ENCODE results near the gene EEF1G. TPM values are rescaled to one million over a fixed set of nuclear protein-coding genes. Genes with fewer than 3 reads are reported as not detected.

The EEF1G gene
- polyA plus RNA-seq, 1 donor from 2014 or later, result 1,555 TPM

DNA sequence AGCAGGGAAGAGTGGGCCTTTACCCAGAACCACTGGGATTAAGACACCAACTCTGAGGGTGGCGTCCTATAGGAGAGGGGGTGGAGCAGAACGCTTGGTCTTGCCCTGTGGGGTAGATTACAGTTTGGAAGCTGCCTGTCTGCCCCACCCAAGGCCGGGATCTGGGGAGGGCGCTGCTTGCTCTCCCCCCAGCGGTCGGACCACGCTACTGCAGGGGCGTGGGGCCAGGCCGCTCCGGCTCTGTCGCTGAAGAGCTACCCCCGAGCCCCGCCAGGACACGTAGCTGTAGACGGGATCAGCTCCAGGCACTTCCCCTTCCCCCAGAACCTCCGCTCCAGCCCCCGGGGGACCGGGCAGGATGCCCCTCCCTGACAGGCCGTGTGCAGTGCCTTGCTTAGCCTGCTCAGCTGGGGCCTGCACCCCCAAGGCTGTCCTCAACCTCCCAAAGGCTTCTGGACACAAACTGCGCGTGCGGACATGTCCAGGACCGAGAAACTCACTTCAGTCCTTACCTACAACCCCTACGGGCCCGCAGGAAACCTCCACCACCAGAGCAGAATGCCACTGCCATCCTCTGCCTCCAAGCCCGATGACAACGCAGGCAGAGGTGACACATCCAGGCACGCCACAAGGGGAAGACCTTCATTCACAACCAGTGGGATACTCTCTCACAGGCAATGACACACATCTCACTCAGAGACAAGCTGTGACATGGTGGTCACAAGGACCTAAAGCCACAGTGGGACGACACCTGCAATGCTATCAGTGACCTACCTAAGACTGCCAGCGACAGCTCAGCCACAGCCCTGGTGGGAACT, 30.7 kb downstream of the EEF1G start:
- Histone ChIP-seq H3K79me2 (replicated peaks; ENCODE audit: insufficient read depth, low read length) (no peaks in the 10 kb centered on the region), H3F3A (ENCODE audit: insufficient read depth, low read length, poor library complexity, severe bottlenecking) (no peaks in the 10 kb centered on the region), H3K27me3 (ENCODE audit: insufficient read depth, low read depth, low read length) (peaks cover 56% of the 10 kb centered on the region), H3K9me2 (ENCODE audit: insufficient read depth, low read length) (no peaks in the 10 kb centered on the region), H3K36me3 (ENCODE audit: insufficient read depth, low read length) (no peaks in the 10 kb centered on the region), H3K9me3 (ENCODE audit: low read length) (no peaks in the 10 kb centered on the region), H3K9ac (ENCODE audit: low read length) (no peak overlapping the region), H4K20me1 (ENCODE audit: insufficient read depth) (no peaks in the 10 kb centered on the region), H2AFZ (ENCODE audit: low read depth, low read length) (no peak overlapping the region), H3K4me3 (ENCODE audit: low read length) (no peak overlapping the region), H3K27ac (ENCODE audit: low read length) (no peak overlapping the region), H3K4me2 (ENCODE audit: low read length) (no peak overlapping the region)
- TF ChIP-seq SMC3 (conservative IDR thresholded peaks at IDR 0.05; ENCODE audit: poor library complexity) (peak; percentile 57), RAD21 (conservative IDR thresholded peaks at IDR 0.05) (peak; percentile 55), MXI1 (conservative IDR thresholded peaks at IDR 0.05; ENCODE audit: poor library complexity, severe bottlenecking) (no peak)
- TF ChIP-seq, protein P1, sequence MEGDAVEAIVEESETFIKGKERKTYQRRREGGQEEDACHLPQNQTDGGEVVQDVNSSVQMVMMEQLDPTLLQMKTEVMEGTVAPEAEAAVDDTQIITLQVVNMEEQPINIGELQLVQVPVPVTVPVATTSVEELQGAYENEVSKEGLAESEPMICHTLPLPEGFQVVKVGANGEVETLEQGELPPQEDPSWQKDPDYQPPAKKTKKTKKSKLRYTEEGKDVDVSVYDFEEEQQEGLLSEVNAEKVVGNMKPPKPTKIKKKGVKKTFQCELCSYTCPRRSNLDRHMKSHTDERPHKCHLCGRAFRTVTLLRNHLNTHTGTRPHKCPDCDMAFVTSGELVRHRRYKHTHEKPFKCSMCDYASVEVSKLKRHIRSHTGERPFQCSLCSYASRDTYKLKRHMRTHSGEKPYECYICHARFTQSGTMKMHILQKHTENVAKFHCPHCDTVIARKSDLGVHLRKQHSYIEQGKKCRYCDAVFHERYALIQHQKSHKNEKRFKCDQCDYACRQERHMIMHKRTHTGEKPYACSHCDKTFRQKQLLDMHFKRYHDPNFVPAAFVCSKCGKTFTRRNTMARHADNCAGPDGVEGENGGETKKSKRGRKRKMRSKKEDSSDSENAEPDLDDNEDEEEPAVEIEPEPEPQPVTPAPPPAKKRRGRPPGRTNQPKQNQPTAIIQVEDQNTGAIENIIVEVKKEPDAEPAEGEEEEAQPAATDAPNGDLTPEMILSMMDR (IDR thresholded peaks at IDR 0.05; ENCODE audit: poor library complexity, severe bottlenecking), result peak; percentile 75

DNA sequence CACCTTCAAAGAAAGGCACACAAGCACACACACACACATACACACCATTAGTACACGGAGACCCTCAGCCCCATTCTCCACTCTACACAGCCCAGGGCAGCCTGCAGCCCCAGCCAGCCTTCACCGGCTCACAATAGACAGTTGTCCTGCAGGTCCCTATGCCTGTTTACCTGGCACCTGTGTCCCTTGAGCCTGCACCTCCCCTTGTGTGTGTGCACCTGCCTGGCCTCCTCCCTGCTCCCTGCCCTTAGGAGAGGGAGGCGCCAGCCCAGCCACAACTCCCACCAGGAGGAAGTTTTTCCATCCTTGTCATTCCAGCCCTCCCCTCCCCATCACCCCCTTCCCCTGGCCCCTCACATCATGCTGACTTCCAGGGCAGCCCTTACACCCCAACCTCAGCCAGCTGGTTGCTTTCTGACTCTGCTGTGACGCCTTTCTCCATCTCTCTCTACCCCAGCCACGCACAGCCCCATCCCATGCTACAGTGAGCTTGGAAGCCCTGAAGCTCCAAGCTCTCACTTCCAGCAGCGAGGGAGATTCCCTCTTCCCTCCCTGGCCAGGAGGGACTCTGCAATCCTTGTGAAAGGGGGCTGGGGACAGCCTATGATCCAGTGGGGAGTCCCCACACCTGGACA, 31.5 kb downstream of the EEF1G start:
- H3K27ac ChIP-seq (ENCODE audit: low read length), result no peak overlapping the region
- no peak overlapping the region for H2AFZ ChIP-seq (ENCODE audit: low read depth, low read length)
- TF ChIP-seq RAD21 (conservative IDR thresholded peaks at IDR 0.05) (no peak), MXI1 (conservative IDR thresholded peaks at IDR 0.05; ENCODE audit: poor library complexity, severe bottlenecking) (no peak)
- H3K27me3 ChIP-seq (ENCODE audit: insufficient read depth, low read depth, low read length), result peaks cover 49% of the 10 kb centered on the region
- H3K4me3 ChIP-seq (ENCODE audit: low read length), result no peak overlapping the region
- H3F3A ChIP-seq (ENCODE audit: insufficient read depth, low read length, poor library complexity, severe bottlenecking), result no peaks in the 10 kb centered on the region
- H3K36me3 ChIP-seq (ENCODE audit: insufficient read depth, low read length), result no peaks in the 10 kb centered on the region
- no peaks in the 10 kb centered on the region for H3K9me2 ChIP-seq (ENCODE audit: insufficient read depth, low read length)
- no peaks in the 10 kb centered on the region for H3K79me2 ChIP-seq (replicated peaks; ENCODE audit: insufficient read depth, low read length)
- H3K9me3 ChIP-seq (ENCODE audit: low read length), result no peaks in the 10 kb centered on the region
- H3K4me2 ChIP-seq (ENCODE audit: low read length), result no peak overlapping the region
- H4K20me1 ChIP-seq (ENCODE audit: insufficient read depth), result no peaks in the 10 kb centered on the region
- no peak overlapping the region for H3K9ac ChIP-seq (ENCODE audit: low read length)

DNA sequence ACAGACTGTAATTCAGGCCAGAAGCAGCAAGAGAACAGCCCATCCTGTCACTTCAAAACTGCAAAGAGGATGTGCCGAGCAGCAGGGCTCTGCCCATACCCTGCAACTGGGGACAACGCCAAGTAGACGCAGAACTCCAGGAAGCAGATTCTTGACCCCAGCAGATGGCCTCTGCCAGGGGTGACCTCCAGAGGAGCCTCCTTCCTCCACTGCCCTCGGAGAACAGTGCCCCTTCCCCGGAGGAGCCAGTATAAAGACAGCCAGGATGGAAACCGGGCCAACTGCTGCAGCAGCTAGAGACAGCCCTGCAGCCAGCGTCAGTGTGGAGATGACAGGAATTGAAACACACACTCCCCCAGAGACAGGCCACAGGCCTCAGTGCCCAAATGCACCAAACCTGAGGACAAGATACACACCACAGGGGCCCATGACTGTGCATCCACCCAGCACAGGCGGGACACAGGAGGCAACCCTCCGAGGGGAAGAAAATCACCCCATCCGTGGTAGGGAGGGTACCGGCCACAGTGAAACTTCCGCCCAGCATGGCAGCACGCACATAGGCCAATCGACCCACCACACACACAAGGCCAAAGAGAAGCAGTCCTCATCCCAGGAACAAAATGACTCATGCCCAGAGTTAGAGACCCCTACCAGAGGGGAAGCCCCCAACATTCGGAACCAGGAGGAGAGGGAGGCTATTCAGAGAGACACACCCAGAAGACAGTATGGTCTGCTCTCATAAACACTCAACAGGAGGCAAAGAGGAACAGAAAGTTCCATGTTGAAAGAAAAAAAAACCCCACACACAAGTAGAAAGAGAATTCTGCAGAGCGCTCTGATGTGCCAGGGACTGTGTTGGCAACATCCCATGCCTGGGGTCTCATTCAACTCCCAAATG, 32.6 kb downstream of the EEF1G start:
- H3K9ac ChIP-seq (ENCODE audit: low read length), result no peak overlapping the region
- no peak overlapping the region for H3K27ac ChIP-seq (ENCODE audit: low read length)
- H4K20me1 ChIP-seq (ENCODE audit: insufficient read depth), result no peaks in the 10 kb centered on the region
- TF ChIP-seq EP300 (conservative IDR thresholded peaks at IDR 0.05; ENCODE audit: poor library complexity, severe bottlenecking) (no peak), SMC3 (conservative IDR thresholded peaks at IDR 0.05; ENCODE audit: poor library complexity) (no peak), POLR2AphosphoS5 (IDR thresholded peaks at IDR 0.05) (no peak), TAF1 (IDR thresholded peaks at IDR 0.05; ENCODE audit: low read depth) (no peak), EZH2 (IDR thresholded peaks at IDR 0.05; ENCODE audit: borderline replicate concordance, insufficient read depth, low read length, poor library complexity, severe bottlenecking) (no peak), RAD21 (conservative IDR thresholded peaks at IDR 0.05) (no peak), MXI1 (conservative IDR thresholded peaks at IDR 0.05; ENCODE audit: poor library complexity, severe bottlenecking) (no peak)
- TF ChIP-seq, protein P2, sequence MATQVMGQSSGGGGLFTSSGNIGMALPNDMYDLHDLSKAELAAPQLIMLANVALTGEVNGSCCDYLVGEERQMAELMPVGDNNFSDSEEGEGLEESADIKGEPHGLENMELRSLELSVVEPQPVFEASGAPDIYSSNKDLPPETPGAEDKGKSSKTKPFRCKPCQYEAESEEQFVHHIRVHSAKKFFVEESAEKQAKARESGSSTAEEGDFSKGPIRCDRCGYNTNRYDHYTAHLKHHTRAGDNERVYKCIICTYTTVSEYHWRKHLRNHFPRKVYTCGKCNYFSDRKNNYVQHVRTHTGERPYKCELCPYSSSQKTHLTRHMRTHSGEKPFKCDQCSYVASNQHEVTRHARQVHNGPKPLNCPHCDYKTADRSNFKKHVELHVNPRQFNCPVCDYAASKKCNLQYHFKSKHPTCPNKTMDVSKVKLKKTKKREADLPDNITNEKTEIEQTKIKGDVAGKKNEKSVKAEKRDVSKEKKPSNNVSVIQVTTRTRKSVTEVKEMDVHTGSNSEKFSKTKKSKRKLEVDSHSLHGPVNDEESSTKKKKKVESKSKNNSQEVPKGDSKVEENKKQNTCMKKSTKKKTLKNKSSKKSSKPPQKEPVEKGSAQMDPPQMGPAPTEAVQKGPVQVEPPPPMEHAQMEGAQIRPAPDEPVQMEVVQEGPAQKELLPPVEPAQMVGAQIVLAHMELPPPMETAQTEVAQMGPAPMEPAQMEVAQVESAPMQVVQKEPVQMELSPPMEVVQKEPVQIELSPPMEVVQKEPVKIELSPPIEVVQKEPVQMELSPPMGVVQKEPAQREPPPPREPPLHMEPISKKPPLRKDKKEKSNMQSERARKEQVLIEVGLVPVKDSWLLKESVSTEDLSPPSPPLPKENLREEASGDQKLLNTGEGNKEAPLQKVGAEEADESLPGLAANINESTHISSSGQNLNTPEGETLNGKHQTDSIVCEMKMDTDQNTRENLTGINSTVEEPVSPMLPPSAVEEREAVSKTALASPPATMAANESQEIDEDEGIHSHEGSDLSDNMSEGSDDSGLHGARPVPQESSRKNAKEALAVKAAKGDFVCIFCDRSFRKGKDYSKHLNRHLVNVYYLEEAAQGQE (IDR thresholded peaks at IDR 0.05; ENCODE audit: borderline replicate concordance), result no peak
- TF ChIP-seq, protein P1 (IDR thresholded peaks at IDR 0.05; ENCODE audit: poor library complexity, severe bottlenecking), result no peak
- no peaks in the 10 kb centered on the region for H3F3A ChIP-seq (ENCODE audit: insufficient read depth, low read length, poor library complexity, severe bottlenecking)
- no peaks in the 10 kb centered on the region for H3K36me3 ChIP-seq (ENCODE audit: insufficient read depth, low read length)
- H3K79me2 ChIP-seq (replicated peaks; ENCODE audit: insufficient read depth, low read length), result no peaks in the 10 kb centered on the region
- no peak overlapping the region for H3K4me2 ChIP-seq (ENCODE audit: low read length)
- H3K9me3 ChIP-seq (ENCODE audit: low read length), result no peaks in the 10 kb centered on the region
- no peaks in the 10 kb centered on the region for H3K9me2 ChIP-seq (ENCODE audit: insufficient read depth, low read length)
- H2AFZ ChIP-seq (ENCODE audit: low read depth, low read length), result no peak overlapping the region
- no peak overlapping the region for H3K4me3 ChIP-seq (ENCODE audit: low read length)
- peaks cover 37% of the 10 kb centered on the region for H3K27me3 ChIP-seq (ENCODE audit: insufficient read depth, low read depth, low read length)

Measured in neural cell (in vitro differentiated cells).